ENCODE results near the gene KYAT1. TPM values are rescaled to one million over a fixed set of nuclear protein-coding genes. Genes with fewer than 3 reads are reported as not detected.

KYAT1 gene
- total and polyA plus RNA-seq, 2 of the 13 experiments (the other 11 are each of a cell fraction or from before 2014, with no cell fraction given): 9.2 to 46.5 TPM

GRCh38 chr9:128833696-128834095, 48.1 kb downstream of the KYAT1 start (continued):
- TF ChIP-seq NFAT5 (CRISPR knock-in tag; IDR thresholded peaks at IDR 0.05) (no peak), MEF2D (CRISPR knock-in tag; IDR thresholded peaks at IDR 0.05) (no peak), MAFG (CRISPR knock-in tag; IDR thresholded peaks at IDR 0.05) (no peak), EHMT2 (IDR thresholded peaks at IDR 0.05; ENCODE audit: borderline replicate concordance, low read depth, low read length) (no peak), ZBTB8A (CRISPR knock-in tag; IDR thresholded peaks at IDR 0.05; ENCODE audit: borderline replicate concordance, low read depth) (no peak), ZNF501 (CRISPR knock-in tag; IDR thresholded peaks at IDR 0.05) (no peak), ZBTB26 (CRISPR knock-in tag; IDR thresholded peaks at IDR 0.05; ENCODE audit: borderline replicate concordance) (no peak), ZNF703 (CRISPR knock-in tag; IDR thresholded peaks at IDR 0.05; ENCODE audit: borderline replicate concordance) (no peak), ZFP36 (IDR thresholded peaks at IDR 0.05; ENCODE audit: borderline replicate concordance, low read depth, low read length, partially characterized antibody) (no peak), ZNF362 (CRISPR knock-in tag; IDR thresholded peaks at IDR 0.05; ENCODE audit: borderline replicate concordance) (no peak), MED13 (CRISPR knock-in tag; IDR thresholded peaks at IDR 0.05) (no peak)
